ENCODE measurements around the gene NPB.
"Not testable (repeated sequence)": the region's sequence is repeated elsewhere in the genome, so short reads cannot be mapped to it uniquely, and the experiment has no call there.

The NPB gene

DNA sequence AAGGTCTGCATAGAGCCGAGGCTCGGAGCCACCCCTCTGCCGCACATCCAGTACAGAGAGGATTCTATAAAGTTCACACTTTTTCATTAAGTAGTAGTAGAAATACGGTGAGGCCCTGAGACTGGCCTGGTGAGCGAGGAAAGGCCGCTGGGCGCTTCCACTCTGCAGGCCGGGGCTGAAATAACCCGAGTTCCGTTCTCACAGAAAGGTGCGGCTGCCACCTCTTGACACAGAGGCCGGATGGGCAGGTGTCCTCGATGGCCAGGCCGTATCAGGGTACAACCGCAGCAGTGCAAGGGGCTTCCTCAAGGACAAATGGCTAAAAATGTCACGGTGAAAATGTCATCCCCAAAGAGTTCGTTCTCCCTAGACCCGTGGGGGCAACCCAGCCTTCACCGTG, 9.9 kb downstream of the NPB start:
- no peak overlapping the region for H3K4me3 ChIP-seq (ENCODE audit: low read depth in 1 of 2, low read length in 2 of 2)
- no peaks in the 10 kb centered on the region for H3K9me3 ChIP-seq (ENCODE audit: low read length)
- no peak overlapping the region for H3K27ac ChIP-seq (ENCODE audit: low read depth, low read length)
- peaks cover 39% of the 10 kb centered on the region for H3K36me3 ChIP-seq (ENCODE audit: insufficient read depth, low read length)
- no peak overlapping the region for H3K9ac ChIP-seq (ENCODE audit: low read length)
- H3K27me3 ChIP-seq (ENCODE audit: control insufficient read depth in 1 of 2, insufficient read depth in 2 of 2, low read length in 2 of 2): no peaks in the 10 kb centered on the region
- peaks cover 17% of the 10 kb centered on the region for H3K4me1 ChIP-seq (ENCODE audit: insufficient read depth, low read length)

GRCh38 chr17:81912441-81913309, 10.6 kb downstream of the NPB start:
- no peaks in the 10 kb centered on the region for H3K27me3 ChIP-seq (ENCODE audit: control insufficient read depth in 1 of 2, insufficient read depth in 2 of 2, low read length in 2 of 2)
- H3K36me3 ChIP-seq (ENCODE audit: insufficient read depth, low read length): peaks cover 39% of the 10 kb centered on the region
- H3K4me1 ChIP-seq (ENCODE audit: insufficient read depth, low read length): peaks cover 22% of the 10 kb centered on the region
- H3K9me3 ChIP-seq (ENCODE audit: low read length): no peaks in the 10 kb centered on the region
- H3K9ac ChIP-seq (ENCODE audit: low read length): no peak overlapping the region
- H3K27ac ChIP-seq (ENCODE audit: low read depth, low read length): no peak overlapping the region
- H3K4me3 ChIP-seq (ENCODE audit: low read depth in 1 of 2, low read length in 2 of 2): no peak overlapping the region

DNA sequence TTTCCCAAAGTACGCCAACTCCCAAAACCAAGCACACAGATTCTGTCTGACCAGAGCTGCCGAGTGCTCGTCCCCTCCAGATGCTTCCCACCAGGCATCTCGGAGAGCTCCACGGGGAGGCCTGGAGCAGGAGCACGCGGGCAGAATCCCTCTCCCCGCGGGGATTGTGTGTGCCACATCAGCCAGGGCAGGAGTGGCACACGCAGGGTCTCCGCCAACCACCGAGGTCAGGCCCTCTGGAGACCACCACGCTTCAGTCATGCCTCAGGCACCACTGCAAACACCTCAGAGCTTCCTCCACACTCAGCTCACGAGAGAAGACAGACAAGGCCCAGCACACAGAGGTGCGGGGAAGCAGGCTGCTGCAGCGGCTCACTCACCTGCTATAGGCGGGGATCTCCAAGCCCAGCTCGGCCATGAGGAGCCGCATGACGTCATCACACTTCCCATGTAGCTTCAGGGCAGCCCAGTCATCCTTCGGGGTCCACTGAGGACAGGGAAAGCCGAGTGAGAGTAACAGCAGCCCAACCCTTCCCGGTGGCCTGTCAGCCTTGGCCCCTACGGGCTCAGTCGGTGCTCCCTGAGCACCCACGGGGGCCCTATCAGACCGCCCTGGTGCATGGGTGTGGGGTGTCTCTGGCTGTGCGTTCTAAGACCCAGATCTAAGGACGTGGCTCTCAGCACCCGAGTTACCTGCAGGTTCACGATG, 11.5 kb downstream of the NPB start:
- Histone ChIP-seq H3K36me3 (ENCODE audit: insufficient read depth, low read length) (peaks cover 39% of the 10 kb centered on the region), H3K27ac (ENCODE audit: low read depth, low read length) (no peak overlapping the region), H3K9me3 (ENCODE audit: low read length) (no peaks in the 10 kb centered on the region), H3K4me1 (ENCODE audit: insufficient read depth, low read length) (peaks cover 22% of the 10 kb centered on the region), H3K9ac (ENCODE audit: low read length) (no peak overlapping the region), H3K27me3 (ENCODE audit: control insufficient read depth in 1 of 2, insufficient read depth in 2 of 2, low read length in 2 of 2) (no peaks in the 10 kb centered on the region), H3K4me3 (ENCODE audit: low read depth in 1 of 2, low read length in 2 of 2) (no peak overlapping the region)

DNA sequence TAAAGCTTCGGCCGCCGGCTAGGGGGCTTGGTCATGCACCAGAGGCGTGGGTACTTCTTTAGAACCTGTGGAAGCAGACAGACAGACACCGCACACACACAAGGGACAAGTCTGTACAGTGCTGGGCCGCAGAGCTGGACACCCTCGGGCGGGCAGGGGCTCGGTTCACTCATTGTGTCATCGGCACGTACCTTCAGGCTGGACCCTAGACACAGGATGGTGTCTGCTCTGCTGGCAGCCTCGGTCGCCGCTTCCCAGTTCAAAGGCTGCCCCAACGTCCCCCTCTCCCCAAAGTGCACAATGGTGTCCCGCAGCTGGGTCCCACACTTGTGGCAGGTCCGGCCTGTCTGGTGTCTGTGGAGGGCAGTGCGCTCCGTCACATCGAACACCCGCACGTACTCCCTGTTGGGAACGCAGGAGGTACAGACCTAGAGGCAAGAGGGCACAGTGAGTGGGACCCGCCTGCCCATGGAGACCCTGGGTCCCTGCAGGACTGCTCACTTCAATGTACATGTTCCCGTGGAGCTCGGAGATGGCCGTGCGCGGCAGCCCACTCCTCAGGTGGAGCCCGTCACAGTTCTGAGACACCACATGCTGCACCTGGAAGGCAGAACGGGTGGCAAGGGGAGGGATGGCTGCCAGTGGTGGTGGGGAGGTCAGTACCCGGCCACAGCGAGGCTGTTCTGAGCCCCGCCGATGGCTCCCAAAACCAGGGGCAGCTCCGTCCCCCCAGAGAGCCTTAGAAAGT, 12.2 kb downstream of the NPB start:
- no peaks in the 10 kb centered on the region for H3K9me3 ChIP-seq (ENCODE audit: low read length)
- no peak overlapping the region for H3K9ac ChIP-seq (ENCODE audit: low read length)
- no peak overlapping the region for H3K4me3 ChIP-seq (ENCODE audit: low read depth in 1 of 2, low read length in 2 of 2)
- H3K36me3 ChIP-seq (ENCODE audit: insufficient read depth, low read length): peaks cover 46% of the 10 kb centered on the region
- H3K4me1 ChIP-seq (ENCODE audit: insufficient read depth, low read length): peaks cover 22% of the 10 kb centered on the region
- H3K27ac ChIP-seq (ENCODE audit: low read depth, low read length): no peak overlapping the region
- no peaks in the 10 kb centered on the region for H3K27me3 ChIP-seq (ENCODE audit: control insufficient read depth in 1 of 2, insufficient read depth in 2 of 2, low read length in 2 of 2)

DNA sequence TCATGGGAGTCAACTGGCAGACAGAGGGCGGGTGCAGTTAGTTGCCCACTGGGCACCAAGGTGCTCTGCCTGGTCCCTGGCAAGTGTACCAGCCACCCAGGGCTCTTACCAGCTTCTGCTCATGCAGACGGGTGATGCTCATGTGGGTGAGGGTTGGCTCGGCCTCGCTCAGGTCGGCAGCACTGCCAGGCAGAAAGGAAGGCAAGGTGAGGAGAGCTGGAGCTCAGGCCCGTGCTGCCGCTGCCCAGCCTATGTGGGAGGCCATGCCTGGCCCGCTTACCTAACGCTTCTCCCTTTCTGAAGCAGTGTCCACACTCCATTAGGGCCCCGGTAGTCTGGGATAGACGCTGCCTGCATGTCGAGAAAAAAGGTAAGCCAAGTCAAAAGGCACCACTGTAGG, 13.3 kb downstream of the NPB start:
- peaks cover 19% of the 10 kb centered on the region for H3K4me1 ChIP-seq (ENCODE audit: insufficient read depth, low read length)
- no peak overlapping the region for H3K9ac ChIP-seq (ENCODE audit: low read length)
- peaks cover 56% of the 10 kb centered on the region for H3K36me3 ChIP-seq (ENCODE audit: insufficient read depth, low read length)
- no peaks in the 10 kb centered on the region for H3K27me3 ChIP-seq (ENCODE audit: control insufficient read depth in 1 of 2, insufficient read depth in 2 of 2, low read length in 2 of 2)
- H3K27ac ChIP-seq (ENCODE audit: low read depth, low read length): no peak overlapping the region
- no peaks in the 10 kb centered on the region for H3K9me3 ChIP-seq (ENCODE audit: low read length)
- H3K4me3 ChIP-seq (ENCODE audit: low read depth in 1 of 2, low read length in 2 of 2): no peak overlapping the region

DNA sequence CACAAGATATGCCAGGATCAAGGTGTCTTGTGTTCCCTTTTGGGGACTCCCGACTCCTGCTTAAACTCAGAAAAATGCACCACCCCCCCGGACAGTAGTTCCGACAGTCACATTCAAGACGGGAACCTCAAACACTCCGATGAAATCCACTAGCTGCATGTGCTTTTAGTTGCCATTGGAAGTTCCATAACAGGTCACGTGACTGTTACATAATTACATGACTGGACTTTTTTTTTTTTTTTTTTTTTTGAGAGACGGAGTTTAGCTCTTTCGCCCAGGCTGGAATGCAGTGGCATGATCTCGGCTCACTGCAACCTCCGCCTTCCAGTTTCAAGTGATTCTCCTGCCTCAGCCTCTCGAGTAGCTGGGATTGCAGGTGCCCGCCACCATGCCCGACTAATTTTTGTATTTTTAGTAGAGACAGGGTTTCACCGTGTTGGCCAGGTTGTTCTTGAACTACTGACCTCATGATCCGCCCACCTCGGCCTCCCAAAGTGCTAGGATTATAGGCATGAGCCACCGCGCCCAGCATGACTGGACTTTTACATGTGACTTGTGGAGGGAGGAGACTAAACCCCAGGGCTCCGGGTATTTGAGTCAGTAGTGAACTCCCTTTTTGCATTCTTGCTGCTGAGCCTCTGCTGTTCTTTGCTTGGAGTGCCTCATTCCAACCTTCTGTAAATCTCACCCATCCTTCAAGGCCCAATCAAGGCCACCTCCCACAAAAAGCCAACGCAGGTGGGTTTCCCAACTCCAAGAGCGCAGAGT, 14.4 kb downstream of the NPB start:
- Histone ChIP-seq H3K27me3 (ENCODE audit: control insufficient read depth in 1 of 2, insufficient read depth in 2 of 2, low read length in 2 of 2) (no peaks in the 10 kb centered on the region), H3K9me3 (ENCODE audit: low read length) (no peaks in the 10 kb centered on the region), H3K27ac (ENCODE audit: low read depth, low read length) (no peak overlapping the region), H3K4me3 (ENCODE audit: low read depth in 1 of 2, low read length in 2 of 2) (peak overlapping the region in 1 of 2 donors; percentile 57), H3K36me3 (ENCODE audit: insufficient read depth, low read length) (peaks cover 64% of the 10 kb centered on the region), H3K9ac (ENCODE audit: low read length) (no peak overlapping the region), H3K4me1 (ENCODE audit: insufficient read depth, low read length) (peaks cover 16% of the 10 kb centered on the region)

- Histone ChIP-seq H3K9ac (ENCODE audit: low read length) (peak within 1 kb of the TSS; percentile 13), H3K27ac (ENCODE audit: low read depth, low read length) (peak within 1 kb of the TSS; percentile 36), H3K4me1 (ENCODE audit: insufficient read depth, low read length) (peaks cover 20% of the 10 kb centered on the region), H3K9me3 (ENCODE audit: low read length) (no peaks in the 10 kb centered on the region), H3K27me3 (ENCODE audit: control insufficient read depth in 1 of 2, insufficient read depth in 2 of 2, low read length in 2 of 2) (no peaks in the 10 kb centered on the region), H3K4me3 (ENCODE audit: low read depth in 1 of 2, low read length in 2 of 2) (peak within 1 kb of the TSS; percentile 44 to 57), H3K36me3 (ENCODE audit: insufficient read depth, low read length) (peaks cover 62% of the 10 kb centered on the region)
These were observed 15.7 kb downstream of the NPB start, which contains the start of gene SIRT7 for GRCh38 chr17:81917565-81918332. SIRT7 (minus strand) TSS chr17:81918176; CDS start chr17:81918131, 45 bp downstream.

DNA sequence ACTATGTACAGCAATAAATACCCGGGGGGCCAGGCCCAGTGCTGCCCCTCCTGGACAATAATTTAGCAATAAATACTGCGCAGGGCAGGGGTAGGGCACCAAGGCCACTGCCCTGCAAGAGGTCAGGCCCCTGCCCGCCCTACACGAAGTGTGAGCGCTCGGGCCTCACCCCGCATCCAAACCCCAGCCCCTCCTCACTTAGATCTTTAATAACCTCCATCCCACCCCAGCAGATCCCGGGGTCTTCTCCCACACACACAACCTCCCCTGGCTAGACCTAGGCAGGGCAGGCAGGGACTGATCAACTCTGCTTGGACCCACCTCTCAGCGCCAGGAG, 16.3 kb downstream of the NPB start:
- H3K4me3 ChIP-seq (ENCODE audit: low read depth in 1 of 2, low read length in 2 of 2): peak overlapping the region; percentile 9 to 57
- H3K27ac ChIP-seq (ENCODE audit: low read depth, low read length); H3K9ac ChIP-seq (ENCODE audit: low read length); H3K27me3 ChIP-seq (ENCODE audit: control insufficient read depth in 1 of 2, insufficient read depth in 2 of 2, low read length in 2 of 2); H3K9me3 ChIP-seq (ENCODE audit: low read length): not testable (repeated sequence)
- peaks cover 56% of the 10 kb centered on the region for H3K36me3 ChIP-seq (ENCODE audit: insufficient read depth, low read length)
- H3K4me1 ChIP-seq (ENCODE audit: insufficient read depth, low read length): peaks cover 20% of the 10 kb centered on the region

DNA sequence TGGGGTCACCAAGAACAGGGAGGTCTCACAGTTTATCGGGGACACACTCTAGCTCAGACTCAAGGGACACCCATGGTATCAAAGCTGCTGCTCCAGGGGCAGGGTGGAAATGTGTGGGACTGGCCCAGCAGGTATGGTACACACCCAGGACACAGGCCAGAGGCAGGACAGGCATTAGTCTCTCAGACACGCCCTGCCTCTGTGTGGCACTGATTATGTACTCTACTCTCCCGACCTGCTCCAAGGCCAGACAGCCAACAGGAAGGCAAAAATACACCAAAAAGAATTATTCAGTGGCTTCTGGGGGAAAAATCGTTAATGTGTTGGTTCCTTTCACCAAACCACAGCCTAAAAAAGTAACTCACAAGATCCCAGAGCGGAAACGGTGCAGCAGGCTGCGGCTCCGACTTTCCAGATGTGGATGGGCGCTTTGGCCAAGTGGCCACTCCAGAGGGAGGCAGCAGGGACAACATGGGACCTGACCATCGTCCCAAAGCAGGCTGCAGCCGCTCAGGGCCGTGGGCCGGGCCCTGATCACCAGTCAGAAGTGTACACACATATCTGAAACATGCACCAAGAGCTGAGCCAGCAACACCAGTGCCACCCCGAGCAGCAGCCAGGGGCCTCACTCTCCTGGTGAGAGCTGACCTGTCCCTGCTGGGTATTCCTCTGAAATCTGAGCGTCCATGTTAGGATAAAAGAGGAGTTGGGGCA, 17.0 kb downstream of the NPB start:
- peaks cover 25% of the 10 kb centered on the region for H3K4me1 ChIP-seq (ENCODE audit: insufficient read depth, low read length)
- H3K9ac ChIP-seq (ENCODE audit: low read length): no peak overlapping the region
- H3K27ac ChIP-seq (ENCODE audit: low read depth, low read length): no peak overlapping the region
- no peaks in the 10 kb centered on the region for H3K27me3 ChIP-seq (ENCODE audit: control insufficient read depth in 1 of 2, insufficient read depth in 2 of 2, low read length in 2 of 2)
- no peak overlapping the region for H3K4me3 ChIP-seq (ENCODE audit: low read depth in 1 of 2, low read length in 2 of 2)
- H3K9me3 ChIP-seq (ENCODE audit: low read length): no peaks in the 10 kb centered on the region
- H3K36me3 ChIP-seq (ENCODE audit: insufficient read depth, low read length): peaks cover 50% of the 10 kb centered on the region
